GOT3 (cell line): Measurements from ENCODE around the gene DSCAM.
"Not testable (repeated sequence)": the region's sequence is repeated elsewhere in the genome, so short reads cannot be mapped to it uniquely, and the experiment has no call there.

Source experiments
- DNase-seq: peaks from one replicate; lab custom pipeline; 2025; ENCODE audit warnings: mixed read lengths; lab: John Stamatoyannopoulos, UW

Gene DSCAM

DNA sequence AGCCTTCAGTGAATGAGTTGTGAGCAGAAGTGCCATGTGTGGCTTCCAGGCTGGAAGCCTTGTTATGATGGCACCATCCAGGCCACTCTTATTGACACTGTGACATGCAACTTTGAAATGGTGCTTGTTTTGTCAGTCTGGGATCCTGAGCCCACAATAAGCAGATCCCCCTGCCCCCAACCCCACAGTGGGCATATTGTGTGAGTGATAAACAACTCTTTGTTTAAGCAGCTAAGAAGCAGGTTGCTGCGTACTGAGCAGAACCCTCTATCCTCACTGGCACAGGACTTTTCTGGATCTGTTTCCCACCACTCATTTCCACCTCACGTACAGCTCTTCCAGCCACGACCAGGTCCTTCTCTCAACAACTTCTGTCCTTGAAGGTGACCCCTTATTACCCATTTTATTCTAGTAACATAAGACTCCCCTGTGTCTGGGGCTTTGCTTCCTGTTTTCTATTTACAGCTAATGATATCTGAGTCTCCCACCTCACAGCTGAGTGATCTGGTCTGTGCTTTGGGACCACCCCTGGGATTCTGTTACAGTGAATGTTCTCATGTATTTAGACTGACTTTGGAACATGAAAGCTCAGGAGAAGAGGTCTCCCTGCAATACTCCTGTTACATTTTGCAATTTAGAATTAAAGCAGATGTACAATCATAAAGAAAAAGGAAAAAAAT, 604.2 kb downstream of the DSCAM start:
- no peak for DNase-seq

DNA sequence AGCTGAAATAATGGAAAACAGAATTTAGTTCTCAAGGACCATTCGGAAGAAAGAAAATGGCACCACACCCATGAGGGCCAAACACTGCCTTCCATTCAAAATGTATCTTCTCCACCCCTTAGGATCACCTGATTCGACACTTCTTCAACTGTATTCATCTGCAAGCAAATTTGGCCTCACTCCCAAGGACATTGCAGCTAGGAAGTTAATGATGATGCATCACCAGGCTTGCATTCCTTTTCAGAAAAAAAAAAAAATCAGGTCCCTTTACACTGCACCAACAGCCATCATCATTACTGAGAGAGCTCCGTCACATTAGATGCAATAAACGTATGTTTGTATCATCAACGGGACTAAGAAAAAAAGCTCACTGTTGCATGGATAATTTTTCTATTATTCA, 611.4 kb downstream of the DSCAM start:
- no peak for DNase-seq

GRCh38 chr21:40231979-40232378, 615.0 kb downstream of the DSCAM start:
- no peak for DNase-seq

DNA sequence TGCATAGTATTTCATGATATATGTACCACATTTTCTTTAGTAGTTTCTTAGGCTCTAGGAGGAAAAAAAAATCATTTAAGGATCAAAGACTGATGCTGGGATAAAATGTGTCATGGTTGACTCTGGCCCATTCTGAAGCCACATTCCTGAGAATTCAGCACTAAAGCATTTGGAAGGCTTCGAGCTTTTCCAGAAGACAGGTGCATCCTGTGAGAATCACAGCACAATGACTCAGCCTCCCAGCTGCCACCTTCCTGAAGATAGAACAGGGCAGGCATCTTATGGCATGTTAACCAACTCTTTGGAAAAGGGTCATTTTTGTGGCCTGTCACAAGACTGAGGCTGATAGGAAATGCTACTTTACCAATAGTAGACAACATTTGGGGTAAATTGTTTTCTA, 619.9 kb downstream of the DSCAM start:
- no peak for DNase-seq

DNA sequence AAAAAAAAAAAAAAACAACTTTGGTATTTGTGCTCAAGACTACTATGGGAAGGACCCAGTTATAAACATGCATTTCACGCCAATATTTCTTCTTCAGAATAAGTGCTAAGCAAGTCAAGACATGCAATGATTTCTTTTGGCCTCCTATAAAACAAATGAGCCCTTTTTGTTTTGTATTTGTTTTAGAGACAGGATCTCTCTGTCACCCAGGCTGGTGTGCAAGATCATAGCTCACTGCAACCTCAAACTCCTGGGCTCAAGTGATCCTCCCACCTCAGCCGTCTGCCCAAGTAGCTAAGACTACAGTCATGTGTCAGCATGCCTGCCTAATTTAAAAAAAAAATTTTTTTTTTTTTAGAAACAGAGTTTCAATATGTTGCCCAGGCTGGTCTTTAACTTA, 631.0 kb downstream of the DSCAM start:
- no peak for DNase-seq

GRCh38 chr21:40210251-40210650, 636.7 kb downstream of the DSCAM start:
- DNase-seq = no peak

DNA sequence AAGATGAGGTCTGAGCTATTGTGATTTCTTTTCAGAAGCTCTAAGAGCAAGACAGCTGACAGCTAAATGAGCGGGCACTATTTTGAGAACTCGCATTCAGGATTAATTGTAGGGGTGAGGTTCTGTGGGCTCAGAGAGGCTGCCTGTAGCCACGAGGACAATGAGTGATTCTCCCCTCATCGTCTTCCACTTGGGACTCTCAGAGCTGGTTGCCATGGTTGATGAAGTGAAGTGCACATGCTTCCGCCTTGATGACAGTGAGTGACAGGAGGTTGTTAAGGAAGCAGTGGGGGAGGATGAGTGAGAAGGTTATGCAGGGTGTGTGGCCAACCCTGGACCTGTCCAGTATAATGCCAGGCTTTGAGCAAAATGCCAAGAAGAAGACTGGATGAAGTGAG, 638.0 kb downstream of the DSCAM start:
- DNase-seq = no peak

DNA sequence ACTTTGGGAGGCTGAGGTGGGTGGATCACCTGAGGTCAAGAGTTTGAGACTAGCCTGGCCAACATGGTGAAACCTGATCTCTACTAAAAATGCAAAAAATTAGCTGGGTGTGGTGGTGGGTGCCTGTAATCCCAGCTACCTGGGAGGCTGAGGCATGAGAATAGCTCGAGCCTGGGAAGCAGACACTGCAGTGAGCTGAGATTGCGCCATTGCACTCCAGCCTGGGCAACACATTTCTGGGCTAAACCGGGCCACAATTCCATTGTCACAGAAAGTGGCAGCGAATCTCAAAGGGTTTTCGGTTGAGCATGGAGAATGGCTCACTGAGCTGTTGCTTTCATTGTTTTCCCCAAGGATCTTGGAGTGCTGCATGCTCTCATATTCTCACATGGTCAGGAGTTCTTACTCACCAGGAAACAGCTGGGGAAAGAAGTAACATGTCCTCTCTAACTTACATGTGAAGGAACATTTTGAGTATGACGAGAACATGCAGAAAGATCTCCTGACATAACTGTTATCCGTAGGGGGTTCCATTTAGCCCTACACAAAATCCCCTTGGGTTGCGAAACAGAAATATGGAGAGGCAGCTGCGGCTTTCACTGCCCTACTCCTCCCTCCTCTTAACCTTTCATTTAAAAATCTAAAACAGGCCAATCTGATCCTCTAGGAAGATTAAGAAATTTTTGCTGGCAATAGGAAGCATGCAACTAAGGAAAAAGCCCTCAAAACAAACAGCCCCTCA, 638.6 kb downstream of the DSCAM start:
- DNase-seq = no peak

DNA sequence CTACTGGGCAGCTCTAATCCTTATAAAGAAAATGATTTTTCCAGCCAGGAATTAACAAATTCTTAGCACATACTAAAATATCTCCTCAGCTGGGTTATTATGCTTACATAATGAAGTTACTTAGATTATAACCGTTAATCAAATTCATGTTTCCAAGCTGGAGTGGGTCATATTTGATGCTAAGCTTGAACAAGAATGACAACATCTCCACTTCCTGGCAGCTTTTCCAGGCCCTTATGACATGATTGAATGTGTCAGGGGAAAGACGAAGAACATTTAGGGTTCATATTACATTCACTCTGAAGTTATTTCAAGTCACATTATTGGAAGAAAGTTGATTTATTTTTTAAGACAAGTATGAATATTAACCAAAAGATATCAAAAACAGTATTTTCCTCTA, 646.0 kb downstream of the DSCAM start:
- no peak for DNase-seq

GRCh38 chr21:40200126-40200525, 646.8 kb downstream of the DSCAM start:
- no peak for DNase-seq

DNA sequence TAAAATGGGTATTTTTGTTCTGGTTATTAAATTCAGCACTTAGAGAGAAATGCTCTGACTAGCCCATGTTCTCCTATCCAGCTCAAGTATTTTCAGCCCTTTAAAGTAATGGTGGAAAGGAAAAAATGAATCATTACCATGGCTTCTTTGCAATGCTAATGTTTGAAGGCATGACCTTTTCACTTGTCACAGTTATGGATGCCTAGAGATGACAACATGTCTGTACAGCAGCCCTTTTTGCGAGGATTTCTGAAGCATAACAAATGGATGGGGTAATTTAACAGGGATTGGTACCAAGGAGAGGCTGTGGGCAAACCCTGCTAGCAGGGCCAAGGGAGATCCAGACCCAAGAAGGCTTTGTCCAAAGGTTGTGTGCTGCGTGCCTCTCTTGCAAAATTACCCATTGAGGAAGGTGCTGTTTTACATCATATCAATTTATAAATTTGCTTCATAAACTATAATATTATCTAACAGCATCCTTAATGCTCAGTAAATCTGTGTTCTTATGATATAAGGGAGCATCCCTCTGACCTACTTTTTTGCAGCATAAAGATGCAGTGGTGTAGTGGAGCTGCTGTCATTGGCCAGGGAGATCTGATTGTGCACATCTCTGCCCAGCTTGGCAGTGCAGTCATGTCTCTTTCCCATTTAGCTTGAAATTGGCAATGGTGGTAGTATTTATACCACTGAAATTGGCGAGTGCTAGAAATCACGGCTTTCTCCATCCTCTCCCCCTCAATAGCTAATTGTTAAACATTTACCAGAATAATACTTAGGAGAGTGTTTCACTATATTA, 652.6 kb downstream of the DSCAM start:
- DNase-seq = no peak

DNA sequence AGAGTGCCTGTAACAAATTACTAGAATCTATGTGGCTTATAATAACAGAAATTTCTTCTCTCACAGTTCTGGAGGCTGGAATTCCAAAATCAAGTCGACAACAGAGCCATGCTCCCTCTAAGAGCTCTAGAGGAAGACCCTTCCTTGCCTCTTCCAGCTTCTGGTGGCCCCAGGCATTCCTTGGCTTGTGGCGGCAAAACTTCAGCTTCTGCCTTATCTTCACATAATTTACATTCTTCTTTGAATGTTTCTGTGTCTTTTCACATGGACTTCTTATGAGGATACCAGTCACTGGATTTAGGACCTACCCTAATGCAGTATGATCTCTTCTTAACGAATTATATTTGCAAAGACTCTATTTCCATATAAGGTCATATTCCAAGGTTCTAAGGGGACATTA, 655.3 kb downstream of the DSCAM start:
- DNase-seq = no peak

DNA sequence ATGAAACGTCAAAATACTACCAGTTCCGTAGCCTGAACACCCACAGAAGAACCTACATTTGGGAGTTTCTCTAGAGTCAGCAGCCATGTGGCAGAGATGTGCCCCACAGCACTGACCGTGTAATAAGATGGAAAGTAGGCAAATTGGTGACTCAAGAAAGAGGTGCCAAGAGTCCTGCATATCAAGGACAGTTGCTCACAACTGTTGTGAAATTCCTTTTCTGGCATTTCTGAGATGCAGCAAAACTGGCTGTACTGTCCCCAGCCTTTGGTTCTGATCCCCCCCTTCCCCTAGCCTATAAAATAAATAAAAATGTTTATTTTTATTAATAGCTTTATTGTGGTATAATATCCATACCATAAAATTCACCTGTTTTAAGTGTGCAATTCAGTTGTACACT, 655.8 kb downstream of the DSCAM start:
- no peak for DNase-seq

DNA sequence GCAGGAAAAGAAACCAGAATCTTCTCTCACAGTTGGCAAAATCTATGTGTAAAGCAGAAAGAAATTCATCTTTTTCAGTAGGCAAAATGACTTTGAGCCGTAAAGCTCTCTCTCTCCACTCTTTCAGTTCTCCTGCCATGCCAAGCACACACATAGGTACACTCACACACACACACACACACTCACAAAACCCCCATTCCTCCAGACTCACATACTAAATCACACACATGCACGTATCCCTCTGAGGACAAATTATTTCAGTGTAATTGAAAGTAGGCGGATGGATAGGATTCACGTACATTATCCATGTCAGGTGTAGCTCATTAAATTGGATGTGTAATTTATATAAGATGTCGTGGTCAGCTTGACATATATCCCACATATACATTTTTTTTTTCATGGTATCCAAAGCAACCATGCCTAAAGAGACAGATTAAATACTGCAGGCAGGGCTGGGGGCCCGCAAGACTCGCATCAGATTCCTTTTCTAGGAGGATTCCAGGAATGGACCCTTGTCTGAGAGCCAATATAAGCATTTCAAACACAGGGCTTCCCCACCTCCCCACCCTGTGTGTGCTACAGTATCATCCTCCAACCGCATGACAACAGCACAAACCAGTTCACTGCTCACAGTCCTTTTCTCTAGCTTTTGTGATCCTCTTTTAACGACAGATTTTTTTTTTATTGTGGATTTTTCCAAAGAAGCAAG, 658.9 kb downstream of the DSCAM start:
- DNase-seq = no peak

- DNase-seq = no peak
Observed at GRCh38 chr21:40187244-40187643, 659.7 kb downstream of the DSCAM start.

DNA sequence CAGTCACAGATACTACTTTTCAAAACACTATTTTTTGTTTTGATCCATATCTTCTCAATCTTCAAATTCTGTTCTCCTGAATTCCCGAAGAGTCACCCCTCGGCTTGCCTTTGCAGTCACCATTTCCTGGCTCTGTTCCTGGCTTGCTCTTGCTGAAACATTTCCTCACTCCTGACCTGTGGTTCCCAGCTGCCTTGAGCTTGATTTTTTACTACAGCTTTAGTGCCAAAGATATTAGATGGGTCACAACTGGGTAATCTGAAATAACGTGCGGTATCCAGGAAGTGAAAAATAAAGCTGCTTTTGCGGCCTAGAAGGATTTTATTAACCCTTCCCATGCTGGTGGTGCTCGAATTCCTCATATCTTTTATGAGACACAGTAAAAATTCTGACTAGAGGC, 660.9 kb downstream of the DSCAM start:
- no peak for DNase-seq

- DNase-seq = no peak
Observed at GRCh38 chr21:40185208-40185607, 661.8 kb downstream of the DSCAM start.

DNA sequence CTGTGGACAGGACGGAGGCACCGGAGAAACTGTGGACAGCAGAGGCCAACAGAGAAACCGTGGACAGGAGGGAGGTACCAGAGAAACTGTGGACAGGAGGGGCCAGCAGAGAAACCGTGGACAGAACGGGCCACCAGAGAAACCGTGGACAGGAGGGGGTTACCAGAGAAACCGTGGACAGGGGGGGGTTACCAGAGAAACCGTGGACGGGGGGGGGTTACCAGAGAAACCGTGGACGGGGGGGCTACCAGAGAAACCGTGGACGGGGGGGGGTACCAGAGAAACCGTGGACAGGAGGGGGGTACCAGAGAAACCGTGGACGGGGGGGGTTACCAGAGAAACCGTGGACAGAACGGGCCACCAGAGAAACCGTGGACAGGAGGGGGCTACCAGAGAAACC, 664.5 kb downstream of the DSCAM start:
- not testable (repeated sequence) for DNase-seq

GRCh38 chr21:40179166-40179565, 667.8 kb downstream of the DSCAM start:
- DNase-seq = no peak

DNA sequence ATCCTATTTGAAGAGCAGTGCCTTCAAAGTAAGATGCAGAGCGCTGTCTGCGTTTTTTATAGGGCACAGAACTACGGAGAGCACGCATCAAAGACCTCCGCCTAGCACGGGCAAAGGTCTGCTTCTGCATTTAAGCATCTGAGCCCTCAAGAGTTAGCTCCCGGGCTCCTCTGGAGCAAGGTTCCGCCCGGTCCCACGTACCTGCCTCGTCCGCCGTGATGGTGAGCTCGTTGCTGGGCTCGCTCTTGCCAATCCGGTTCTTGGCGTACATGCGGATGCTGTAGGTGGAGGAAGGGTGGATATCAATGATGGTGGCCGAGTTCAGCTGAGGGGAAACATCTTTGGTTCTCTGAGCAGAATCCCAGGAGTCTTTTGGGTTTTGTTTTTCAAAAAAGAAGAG, 668.2 kb downstream of the DSCAM start:
- no peak for DNase-seq

- DNase-seq = no peak
Observed at GRCh38 chr21:40177979-40178378, 669.0 kb downstream of the DSCAM start.

- no peak for DNase-seq
Observed at GRCh38 chr21:40176724-40177123, 670.2 kb downstream of the DSCAM start.
